Endothelial cell (in vitro differentiated cells): ENCODE data around the gene TSPAN15. TPM values are rescaled to one million over a fixed set of nuclear protein-coding genes. Genes with fewer than 3 reads are reported as not detected.

Source experiments
- DNase-seq: peaks from one replicate; pipeline ENCODE4 v3.0.0; 2021; ENCODE audit warnings: low spot score
- H3K27ac Mint-ChIP-seq: one replicate; pipeline ENCODE4 v1.8.0; 2021; ENCODE audit warnings: mixed read lengths, inconsistent platforms; ENCODE audit not compliant: unreplicated experiment
- H3K27me3 Mint-ChIP-seq: one replicate; pipeline ENCODE4 v1.8.0; 2021; ENCODE audit warnings: mild to moderate bottlenecking, moderate library complexity, mixed read lengths, inconsistent platforms; ENCODE audit not compliant: unreplicated experiment
- H3K36me3 Mint-ChIP-seq: one replicate; pipeline ENCODE4 v1.8.0; 2021; ENCODE audit warnings: mild to moderate bottlenecking, low read depth, mixed read lengths, inconsistent platforms; ENCODE audit not compliant: unreplicated experiment
- H3K4me1 Mint-ChIP-seq: one replicate; pipeline ENCODE4 v1.8.0; 2021; ENCODE audit warnings: mild to moderate bottlenecking, mixed read lengths, inconsistent platforms; ENCODE audit not compliant: unreplicated experiment
- H3K4me3 Mint-ChIP-seq: one replicate; pipeline ENCODE4 v1.8.0; 2021; ENCODE audit warnings: mild to moderate bottlenecking, mixed read lengths, inconsistent platforms; ENCODE audit not compliant: unreplicated experiment
- H3K9me3 Mint-ChIP-seq: one replicate; pipeline ENCODE4 v1.8.0; 2021; ENCODE audit warnings: mixed read lengths, inconsistent platforms; ENCODE audit not compliant: unreplicated experiment
- CTCF ChIP-seq: fragments of 200-600 bp; sonication (generic); IDR thresholded peaks from one replicate; pipeline ENCODE4 v1.5.0; 2021; ENCODE audit warnings: antibody characterized with exemption; ENCODE audit not compliant: unreplicated experiment
- total RNA-seq: library from RNA; stranded (reverse); fragmentation: NEBNext Ultra II Directional; extraction: Animal tissue kit (Norgen Biotek cat#: 25700); gene quantifications from one replicate; pipeline ENCODE4 v1.2.1, GENCODE V29; 2021; ENCODE audit not compliant: unreplicated experiment

TSPAN15 gene
- total RNA-seq, 1 donor from 2014 or later: 195 TPM

- Mint-ChIP-seq H3K27me3 (peaks cover 15% of the 10 kb centered on the region), H3K9me3 (no peaks in the 10 kb centered on the region), H3K36me3 (peaks cover 29% of the 10 kb centered on the region), H3K4me3 (no peak overlapping the region), H3K27ac (no peak overlapping the region), H3K4me1 (peaks cover 21% of the 10 kb centered on the region)
- no peak for DNase-seq
- no peak for TF ChIP-seq CTCF
Observed at GRCh38 chr10:69494626-69495558, 43.6 kb downstream of the TSPAN15 start.

GRCh38 chr10:69495666-69496065 is 44.4 kb downstream of the TSPAN15 start:
- Mint-ChIP-seq H3K4me3 (no peak overlapping the region), H3K27me3 (peaks cover 18% of the 10 kb centered on the region), H3K27ac (no peak overlapping the region), H3K9me3 (no peaks in the 10 kb centered on the region), H3K4me1 (peaks cover 21% of the 10 kb centered on the region), H3K36me3 (peaks cover 36% of the 10 kb centered on the region)
- TF ChIP-seq CTCF: no peak
- DNase-seq: no peak

- TF ChIP-seq CTCF: no peak
- Mint-ChIP-seq H3K27me3 (peaks cover 18% of the 10 kb centered on the region), H3K36me3 (peaks cover 45% of the 10 kb centered on the region), H3K4me1 (peaks cover 29% of the 10 kb centered on the region), H3K27ac (no peak overlapping the region), H3K4me3 (no peak overlapping the region), H3K9me3 (no peaks in the 10 kb centered on the region)
- DNase-seq: no peak
Observed at GRCh38 chr10:69496352-69497230, 45.3 kb downstream of the TSPAN15 start.

- Mint-ChIP-seq H3K27me3 (peaks cover 17% of the 10 kb centered on the region), H3K4me3 (no peak overlapping the region), H3K4me1 (peaks cover 29% of the 10 kb centered on the region), H3K9me3 (no peaks in the 10 kb centered on the region), H3K27ac (no peak overlapping the region), H3K36me3 (peaks cover 45% of the 10 kb centered on the region)
- no peak for DNase-seq
- no peak for TF ChIP-seq CTCF
Observed at GRCh38 chr10:69497231-69497561, 45.9 kb downstream of the TSPAN15 start.
